Calu3 (cell line): ENCODE results near the gene GCNT1. TPM values are rescaled to one million over a fixed set of nuclear protein-coding genes. Genes with fewer than 3 reads are reported as not detected.

Experiments used
- BruUV-seq: library from RNA; stranded (reverse); fragments of 400-500 nt; replicated peaks from 2 replicates; lab custom pipeline; 2021; lab: Mats Ljungman, UMichigan
- CTCF ChIA-PET: fragments of 300-600 bp; sonication (Branson Sonifier 250); formaldehyde crosslinking; loops from one replicate; lab custom pipeline; 2022; ENCODE audit warnings: antibody characterized with exemption; lab: Charles Lee
- DNase-seq: peaks from one replicate; pipeline ENCODE4 v3.0.0; 2022
- H3K27ac Mint-ChIP-seq: one replicate; pipeline ENCODE4 v1.8.0; 2022; ENCODE audit warnings: mixed read lengths; ENCODE audit not compliant: unreplicated experiment
- H3K27me3 Mint-ChIP-seq: one replicate; pipeline ENCODE4 v1.8.0; 2022; ENCODE audit warnings: mixed read lengths; ENCODE audit not compliant: unreplicated experiment
- H3K36me3 Mint-ChIP-seq: one replicate; pipeline ENCODE4 v1.8.0; 2022; ENCODE audit warnings: mild to moderate bottlenecking, moderate library complexity, mixed read lengths; ENCODE audit not compliant: insufficient read depth, unreplicated experiment
- H3K4me1 Mint-ChIP-seq: one replicate; pipeline ENCODE4 v1.8.0; 2022; ENCODE audit warnings: mild to moderate bottlenecking, low read depth, mixed read lengths; ENCODE audit not compliant: unreplicated experiment
- H3K4me3 Mint-ChIP-seq: one replicate; pipeline ENCODE4 v1.8.0; 2022; ENCODE audit warnings: mild to moderate bottlenecking, low read depth, moderate library complexity, mixed read lengths; ENCODE audit not compliant: unreplicated experiment
- H3K9me3 Mint-ChIP-seq: one replicate; pipeline ENCODE4 v1.8.0; 2022; ENCODE audit warnings: low read depth, mixed read lengths; ENCODE audit not compliant: unreplicated experiment
- intact Hi-C: fragments of 100-400 bp; cut with micrococcal nuclease; formaldehyde crosslinking; loops from one replicate; pipeline ENCODE4 v1.10.0; 2022; ENCODE audit not compliant: unreplicated experiment
- total RNA-seq: library from RNA; stranded (reverse); gene quantifications from 2 replicates; pipeline ENCODE4 v1.2.3, GENCODE V29; 2022
- TF ChIP-seq, protein P1 (sequence below): fragments of 200-600 bp; IDR thresholded peaks from one replicate; pipeline ENCODE4 v1.8.0; 2022; ENCODE audit warnings: antibody characterized with exemption; ENCODE audit not compliant: unreplicated experiment

Gene GCNT1
- total RNA-seq, 1 experiment from 2014 or later, result 7.9 TPM

DNA sequence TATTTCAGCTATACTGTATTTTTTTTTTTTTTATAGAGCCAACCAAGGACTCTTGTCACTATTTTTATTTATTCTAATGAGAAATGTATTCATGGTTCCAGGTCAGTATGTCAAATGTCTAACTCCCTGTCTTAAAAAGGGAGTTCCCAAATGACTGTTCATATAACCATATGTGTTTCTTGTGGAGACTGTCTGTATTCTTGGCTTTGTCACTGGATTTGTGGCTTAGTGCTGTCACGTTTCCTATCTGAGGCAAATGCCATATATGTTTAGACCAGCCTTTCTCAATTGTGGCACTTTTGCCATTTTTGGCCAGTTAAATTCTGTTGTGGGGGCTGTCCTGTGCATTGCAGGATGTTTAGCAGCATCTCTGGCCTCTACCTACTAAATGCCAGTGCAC, 3.1 kb downstream of the GCNT1 start:
- DNase-seq, result no peak
- intact Hi-C loops, result no loop called here
- no TSS peak for BruUV-seq
- H3K4me3 Mint-ChIP-seq, result no peak overlapping the region
- TF ChIP-seq, protein P1, sequence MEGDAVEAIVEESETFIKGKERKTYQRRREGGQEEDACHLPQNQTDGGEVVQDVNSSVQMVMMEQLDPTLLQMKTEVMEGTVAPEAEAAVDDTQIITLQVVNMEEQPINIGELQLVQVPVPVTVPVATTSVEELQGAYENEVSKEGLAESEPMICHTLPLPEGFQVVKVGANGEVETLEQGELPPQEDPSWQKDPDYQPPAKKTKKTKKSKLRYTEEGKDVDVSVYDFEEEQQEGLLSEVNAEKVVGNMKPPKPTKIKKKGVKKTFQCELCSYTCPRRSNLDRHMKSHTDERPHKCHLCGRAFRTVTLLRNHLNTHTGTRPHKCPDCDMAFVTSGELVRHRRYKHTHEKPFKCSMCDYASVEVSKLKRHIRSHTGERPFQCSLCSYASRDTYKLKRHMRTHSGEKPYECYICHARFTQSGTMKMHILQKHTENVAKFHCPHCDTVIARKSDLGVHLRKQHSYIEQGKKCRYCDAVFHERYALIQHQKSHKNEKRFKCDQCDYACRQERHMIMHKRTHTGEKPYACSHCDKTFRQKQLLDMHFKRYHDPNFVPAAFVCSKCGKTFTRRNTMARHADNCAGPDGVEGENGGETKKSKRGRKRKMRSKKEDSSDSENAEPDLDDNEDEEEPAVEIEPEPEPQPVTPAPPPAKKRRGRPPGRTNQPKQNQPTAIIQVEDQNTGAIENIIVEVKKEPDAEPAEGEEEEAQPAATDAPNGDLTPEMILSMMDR, result no peak
- H3K27ac Mint-ChIP-seq, result no peak overlapping the region
- H3K4me1 Mint-ChIP-seq, result peaks cover 8% of the 10 kb centered on the region
- CTCF ChIA-PET, result no interaction called here
- no peaks in the 10 kb centered on the region for H3K9me3 Mint-ChIP-seq
- H3K36me3 Mint-ChIP-seq, result peaks cover 16% of the 10 kb centered on the region
- no peaks in the 10 kb centered on the region for H3K27me3 Mint-ChIP-seq

DNA sequence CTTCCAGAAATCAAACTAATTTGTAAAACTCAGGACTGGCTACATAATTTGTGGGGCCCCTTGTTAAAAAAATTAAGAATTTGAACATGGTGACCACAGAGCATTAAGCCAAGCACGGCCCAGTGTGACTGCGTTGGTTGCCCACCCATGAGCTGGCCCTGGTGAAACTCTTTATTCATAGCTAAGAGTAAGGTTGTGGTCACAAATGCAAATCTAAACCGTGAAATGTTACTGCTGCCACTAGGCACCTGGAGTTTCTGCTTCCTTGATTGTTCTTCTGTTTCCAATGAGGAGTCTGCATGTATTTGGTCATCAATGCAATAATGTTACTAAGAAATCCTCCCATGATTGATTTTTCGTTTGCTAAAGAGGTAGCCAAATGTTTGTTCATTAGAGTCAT, 4.2 kb downstream of the GCNT1 start:
- H3K36me3 Mint-ChIP-seq, result peaks cover 16% of the 10 kb centered on the region
- intact Hi-C loops, result no loop called here
- BruUV-seq, result no TSS peak
- H3K27me3 Mint-ChIP-seq, result no peaks in the 10 kb centered on the region
- TF ChIP-seq, protein P1, result no peak
- H3K27ac Mint-ChIP-seq, result no peak overlapping the region
- peaks cover 8% of the 10 kb centered on the region for H3K4me1 Mint-ChIP-seq
- DNase-seq, result no peak
- CTCF ChIA-PET, result interaction anchor here (0.6 kb wide), 1 partner anchor 179 kb away, joined by 4 read pairs; no protein-coding TSS in a partner anchor
- no peaks in the 10 kb centered on the region for H3K9me3 Mint-ChIP-seq
- no peak overlapping the region for H3K4me3 Mint-ChIP-seq

DNA sequence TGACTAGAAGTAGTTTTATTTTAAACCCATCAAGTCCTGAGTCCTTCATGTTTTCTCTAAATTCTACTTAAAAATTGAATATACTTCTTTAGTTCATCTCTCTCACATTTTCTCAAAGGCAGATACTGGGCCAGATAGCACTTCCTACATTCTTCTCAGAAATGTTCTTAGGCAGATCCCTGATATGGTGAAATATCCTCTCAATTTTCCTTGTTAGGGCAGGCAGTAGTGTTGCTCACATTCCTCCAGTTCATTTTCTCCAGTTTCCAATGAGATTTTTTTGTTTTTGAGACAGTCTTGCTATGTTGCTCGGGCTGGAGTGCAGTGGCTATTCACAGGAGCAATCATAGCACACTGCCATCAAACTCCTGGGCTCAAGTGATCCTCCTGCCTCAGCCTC, 5.7 kb downstream of the GCNT1 start:
- no TSS peak for BruUV-seq
- intact Hi-C loops, result no loop called here
- TF ChIP-seq, protein P1, result no peak
- CTCF ChIA-PET, result no interaction called here
- Mint-ChIP-seq H3K36me3 (peaks cover 7% of the 10 kb centered on the region), H3K9me3 (no peaks in the 10 kb centered on the region), H3K27ac (no peak overlapping the region), H3K4me1 (peaks cover 7% of the 10 kb centered on the region), H3K4me3 (no peak overlapping the region), H3K27me3 (no peaks in the 10 kb centered on the region)
- DNase-seq, result no peak

DNA sequence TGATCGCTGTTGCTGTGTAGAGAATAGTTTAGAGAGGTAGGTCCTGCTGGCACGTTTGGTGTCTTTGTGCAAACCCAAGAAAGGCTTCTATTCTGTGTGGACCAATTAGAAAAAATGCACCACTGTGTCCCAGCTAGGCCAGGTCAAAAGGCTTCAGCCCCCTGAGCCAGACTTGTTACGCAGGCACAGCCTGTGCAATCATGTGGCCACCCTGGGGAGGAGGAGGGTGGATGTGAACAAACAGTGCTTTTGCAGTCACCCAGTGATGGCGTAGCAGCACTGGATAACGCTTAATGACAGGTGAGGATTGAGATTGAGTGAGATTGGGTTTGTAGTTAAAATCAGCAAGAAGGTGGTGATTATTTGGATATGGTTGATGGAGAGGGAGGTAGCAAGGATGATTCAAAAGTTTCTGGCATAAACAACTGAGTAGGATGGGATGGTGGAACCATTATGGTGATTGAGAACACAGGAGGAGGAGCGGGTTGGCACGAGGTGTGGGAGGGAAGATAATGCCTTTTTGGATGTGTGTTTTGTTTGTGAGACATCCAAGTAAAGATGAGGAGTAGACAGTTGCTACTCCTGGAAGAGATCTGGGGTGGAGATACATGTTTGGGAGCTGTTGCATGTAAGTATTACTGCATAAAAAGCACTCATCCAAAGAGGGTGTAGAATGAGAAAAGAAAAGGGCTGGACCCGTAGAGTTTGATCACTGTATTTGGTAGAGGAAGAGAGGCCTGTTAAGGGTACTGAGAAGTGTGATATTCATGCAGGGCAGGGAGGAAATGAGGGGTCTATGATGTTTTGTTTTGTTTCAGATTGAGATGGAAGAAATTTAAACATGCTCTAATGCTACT, 6.7 kb downstream of the GCNT1 start:
- H3K4me1 Mint-ChIP-seq, result no peaks in the 10 kb centered on the region
- no peaks in the 10 kb centered on the region for H3K36me3 Mint-ChIP-seq
- CTCF ChIA-PET, result no interaction called here
- no peak overlapping the region for H3K27ac Mint-ChIP-seq
- no peaks in the 10 kb centered on the region for H3K9me3 Mint-ChIP-seq
- DNase-seq, result no peak
- H3K27me3 Mint-ChIP-seq, result no peaks in the 10 kb centered on the region
- H3K4me3 Mint-ChIP-seq, result no peak overlapping the region
- TF ChIP-seq, protein P1, result no peak
- intact Hi-C loops, result no loop called here
- BruUV-seq, result no TSS peak
